HL-60 (cell line): Measurements from ENCODE around the gene TSPOAP1.

Experiments
- CTCF ChIP-seq: IDR thresholded peaks from one replicate; pipeline ENCODE4 v1.5.1; 2011; ENCODE audit warnings: low read length, control low read depth, inconsistent platforms; ENCODE audit not compliant: insufficient read depth
- GABPA ChIP-seq: IDR thresholded peaks from 2 replicates; pipeline ENCODE4 v1.6.1; 2012; ENCODE audit warnings: low read depth

GRCh38 chr17:58279736-58280479 lies 48.7 kb downstream of the TSPOAP1 start:
- TF ChIP-seq CTCF (no peak), GABPA (no peak)
